Bronchial epithelial cell (primary cell): Measurements from ENCODE around the gene PID1. TPM values are rescaled to one million over a fixed set of nuclear protein-coding genes. Genes with fewer than 3 reads are reported as not detected.

Experiments
- DNase-seq: peaks from one replicate; pipeline ENCODE4 v3.0.0-alpha.2; 2010; ENCODE audit warnings: low read depth
- FAIRE-seq: peaks from 2 replicates; lab custom pipeline; 2011; peaks lifted over from hg19 to GRCh38; lab: Jason Lieb, UNC
- H3K27me3 ChIP-seq: 2 replicates; pipeline ENCODE4 v1.5.1; 2011; ENCODE audit warnings: low read length; ENCODE audit not compliant: control insufficient read depth, insufficient read depth
- H3K36me3 ChIP-seq: 2 replicates; pipeline ENCODE4 v1.5.1; 2011; ENCODE audit warnings: low read length; ENCODE audit not compliant: control insufficient read depth, insufficient read depth
- H3K4me3 ChIP-seq: 2 replicates; pipeline ENCODE4 v1.5.1; 2011; ENCODE audit warnings: mild to moderate bottlenecking, low read depth, low read length, control low read depth
- CTCF ChIP-seq: IDR thresholded peaks from 2 replicates; pipeline ENCODE4 v1.5.1; 2011; ENCODE audit warnings: mild to moderate bottlenecking, moderate library complexity, low read length, control low read depth, inconsistent platforms; ENCODE audit not compliant: insufficient read depth, severe bottlenecking
- total RNA-seq: library from RNA; depleted of rRNA; stranded (reverse); fragments of >200 nt; gene quantifications from 2 replicates; pipeline ENCODE4 v1.2.1, GENCODE V29; 2014

PID1 gene
- total RNA-seq, 1 donor from 2014 or later = 9.5 TPM

- H3K4me3 ChIP-seq = no peak overlapping the region
- H3K36me3 ChIP-seq = no peaks in the 10 kb centered on the region
- TF ChIP-seq CTCF = no peak
- H3K27me3 ChIP-seq = no peaks in the 10 kb centered on the region
- DNase-seq (no peak), FAIRE-seq (no peak)
Measured at GRCh38 chr2:229175497-229175863, 95.6 kb downstream of the PID1 start.

GRCh38 chr2:229174794-229175496 is 96.1 kb downstream of the PID1 start:
- DNase-seq (peak; percentile 60), FAIRE-seq (no peak)
- TF ChIP-seq CTCF = no peak
- Histone ChIP-seq H3K36me3 (no peaks in the 10 kb centered on the region), H3K4me3 (no peak overlapping the region), H3K27me3 (no peaks in the 10 kb centered on the region)

- no peak overlapping the region for H3K4me3 ChIP-seq
- no peak for DNase-seq
- no peaks in the 10 kb centered on the region for H3K27me3 ChIP-seq
- no peaks in the 10 kb centered on the region for H3K36me3 ChIP-seq
- FAIRE-seq = no peak
- no peak for TF ChIP-seq CTCF
Measured at GRCh38 chr2:229173825-229174359, 97.2 kb downstream of the PID1 start.

GRCh38 chr2:229170916-229171315 is 100.2 kb downstream of the PID1 start:
- DNase-seq = no peak
- H3K27me3 ChIP-seq = no peaks in the 10 kb centered on the region
- H3K36me3 ChIP-seq = no peaks in the 10 kb centered on the region
- H3K4me3 ChIP-seq = no peak overlapping the region
- no peak for TF ChIP-seq CTCF
- FAIRE-seq = no peak

DNA sequence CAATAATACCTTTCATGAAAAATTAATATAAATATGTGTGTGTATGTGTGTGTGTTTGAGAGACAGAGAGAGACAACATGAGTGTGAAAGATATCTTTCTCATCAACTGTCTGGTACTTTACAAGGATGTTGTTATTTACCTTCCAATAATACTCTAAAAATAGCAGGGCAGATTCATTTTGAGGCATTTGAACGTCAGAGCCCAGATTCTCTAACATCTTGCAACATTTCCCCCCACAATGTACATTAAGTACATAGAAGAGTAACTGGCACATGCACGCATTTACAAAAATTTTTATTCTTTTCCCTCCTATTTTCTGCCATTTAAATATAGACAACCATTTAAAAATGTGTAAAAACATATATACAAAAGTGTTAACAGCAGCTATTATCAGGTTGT is 100.9 kb downstream of the PID1 start:
- TF ChIP-seq CTCF = no peak
- no peak for DNase-seq
- Histone ChIP-seq H3K36me3 (no peaks in the 10 kb centered on the region), H3K27me3 (no peaks in the 10 kb centered on the region), H3K4me3 (no peak overlapping the region)
- FAIRE-seq = no peak

- FAIRE-seq (no peak), DNase-seq (no peak)
- no peak for TF ChIP-seq CTCF
- Histone ChIP-seq H3K27me3 (no peaks in the 10 kb centered on the region), H3K4me3 (no peak overlapping the region), H3K36me3 (no peaks in the 10 kb centered on the region)
Measured at GRCh38 chr2:229169751-229170150, 101.3 kb downstream of the PID1 start.
